ENCODE data around the gene LCLAT1.

LCLAT1 gene

DNA sequence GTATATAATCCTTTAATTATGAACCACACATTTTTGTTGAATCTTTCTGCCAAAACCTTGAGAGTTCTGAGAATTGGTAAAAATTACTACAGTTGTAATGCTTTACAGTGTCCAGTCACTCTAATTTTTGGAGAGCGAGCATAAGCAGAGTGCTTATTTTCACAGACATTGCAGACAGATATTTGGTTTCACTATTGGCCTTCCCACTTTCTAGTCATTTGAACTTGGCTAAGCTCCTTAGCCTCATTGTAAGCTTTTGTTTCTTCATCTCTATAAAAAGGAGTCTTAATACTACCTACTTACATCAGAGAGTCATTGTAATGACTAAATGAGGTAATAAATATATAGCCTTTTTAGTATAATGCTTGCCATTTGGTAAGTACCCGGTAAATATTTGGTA, 80.4 kb downstream of the LCLAT1 start:
- DNase-seq: no peak

DNA sequence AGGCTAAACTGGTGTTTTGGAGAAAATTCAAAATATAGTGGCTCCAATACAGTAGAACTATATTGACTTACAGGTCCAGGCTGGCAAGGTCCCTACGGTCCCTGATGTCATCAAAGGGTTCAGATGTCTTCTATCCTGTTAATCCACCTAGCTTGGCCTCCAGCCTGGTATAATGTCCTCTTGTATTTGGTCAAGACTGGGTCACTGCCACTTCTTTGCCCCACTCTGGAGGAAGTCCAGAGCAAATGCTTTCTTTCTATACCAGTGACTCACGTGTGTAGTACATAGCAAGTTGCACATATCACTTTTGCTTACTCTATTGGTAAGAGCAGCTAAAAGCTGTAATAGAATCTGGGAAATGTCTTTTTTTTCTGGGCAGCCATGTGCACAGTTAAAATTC, 80.8 kb downstream of the LCLAT1 start:
- no peak for DNase-seq

DNA sequence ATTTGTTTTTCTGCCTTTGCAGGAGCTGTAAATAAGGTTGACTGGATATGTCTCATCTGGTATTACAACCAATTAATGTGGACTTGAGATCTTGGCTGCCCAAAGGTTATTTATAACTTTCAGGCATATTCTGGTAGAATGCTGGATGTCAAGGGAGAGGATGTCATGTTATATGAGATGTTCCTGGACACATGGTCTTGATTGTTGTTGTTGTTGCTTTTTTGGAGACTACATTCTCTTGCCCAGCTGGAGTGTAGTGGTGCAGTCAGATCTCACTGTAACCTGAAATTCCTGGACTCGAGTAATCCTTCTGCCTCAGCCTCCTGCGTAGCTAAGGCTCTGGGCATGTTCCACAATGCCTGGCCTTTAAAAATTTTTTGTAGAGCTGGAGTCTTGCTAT, 83.3 kb downstream of the LCLAT1 start:
- no peak for DNase-seq

DNA sequence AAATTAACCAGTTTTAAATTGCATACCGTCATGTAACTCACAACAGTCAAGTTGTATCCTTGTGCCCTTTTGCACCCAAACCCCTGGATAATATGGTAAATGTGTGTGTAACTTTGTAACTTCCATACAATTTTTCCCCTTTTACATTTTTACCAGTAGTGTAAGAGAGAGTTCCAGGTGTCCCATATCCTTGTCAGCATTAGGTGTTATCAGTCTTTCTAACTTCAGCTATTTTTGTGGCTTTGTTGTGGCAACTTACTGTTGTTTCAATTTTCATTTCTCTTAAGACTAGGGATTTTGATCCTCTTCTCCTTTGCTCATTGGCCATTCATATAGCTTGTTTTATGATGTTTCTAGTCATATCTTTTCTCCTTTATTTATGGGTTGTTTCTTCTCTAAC, 94.6 kb downstream of the LCLAT1 start:
- no peak for DNase-seq

DNA sequence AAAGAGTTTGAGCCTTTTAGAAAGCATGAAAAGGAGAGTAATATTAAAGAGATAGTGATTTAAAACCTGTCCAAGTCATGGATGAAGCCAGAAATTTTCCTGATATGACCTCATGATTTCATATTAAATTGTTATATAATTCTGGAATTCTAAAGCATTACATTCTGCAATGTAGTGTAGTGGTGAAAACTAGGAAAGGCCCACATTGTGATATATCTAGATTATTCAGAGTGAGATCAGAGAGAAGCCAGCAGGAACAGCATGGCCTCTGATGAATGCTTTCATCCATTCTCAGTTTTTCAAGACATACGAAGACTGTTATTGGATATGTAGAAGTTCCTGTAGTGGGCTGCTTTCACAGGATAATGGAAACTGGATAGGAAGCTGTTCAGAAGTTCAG, 98.8 kb downstream of the LCLAT1 start:
- no peak for DNase-seq

DNA sequence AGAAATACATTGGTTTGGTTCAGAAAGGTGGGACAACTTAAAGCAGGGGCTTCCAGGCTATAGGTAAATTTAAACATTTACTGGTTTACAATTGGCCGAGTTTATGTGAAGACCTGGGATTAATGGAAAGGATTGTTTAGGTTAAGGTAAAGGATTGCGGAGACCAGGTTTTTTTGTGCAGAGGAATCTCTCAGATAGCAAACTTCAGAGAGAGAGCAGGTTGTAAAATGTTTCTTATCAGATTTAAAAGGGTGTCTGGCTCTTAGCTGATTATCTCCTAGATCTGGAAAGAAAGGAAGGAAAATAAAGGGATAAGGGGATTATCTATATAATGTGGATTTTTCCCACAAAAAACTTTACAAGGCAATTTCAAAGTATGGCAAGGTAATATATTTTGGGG, 101.3 kb downstream of the LCLAT1 start:
- DNase-seq: no peak

DNA sequence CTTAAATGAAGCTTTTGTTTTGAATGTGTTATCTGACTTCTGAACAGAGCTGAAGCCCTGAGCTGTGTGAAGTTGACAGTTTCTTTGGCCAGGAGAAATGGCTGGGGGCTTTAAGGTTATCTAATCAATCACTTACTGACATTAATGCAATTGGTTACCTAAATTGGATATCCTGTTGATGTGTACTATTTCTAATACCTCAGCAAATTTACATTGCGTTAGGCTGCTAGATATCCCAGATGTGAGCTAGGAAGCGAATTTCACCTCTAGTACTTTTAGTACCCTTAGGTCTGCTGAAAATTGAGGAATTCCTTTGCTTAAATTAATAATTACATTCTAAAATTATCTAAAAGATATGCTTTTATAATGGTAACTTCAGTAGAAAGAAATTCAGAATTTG, 102.0 kb downstream of the LCLAT1 start:
- no peak for DNase-seq

DNA sequence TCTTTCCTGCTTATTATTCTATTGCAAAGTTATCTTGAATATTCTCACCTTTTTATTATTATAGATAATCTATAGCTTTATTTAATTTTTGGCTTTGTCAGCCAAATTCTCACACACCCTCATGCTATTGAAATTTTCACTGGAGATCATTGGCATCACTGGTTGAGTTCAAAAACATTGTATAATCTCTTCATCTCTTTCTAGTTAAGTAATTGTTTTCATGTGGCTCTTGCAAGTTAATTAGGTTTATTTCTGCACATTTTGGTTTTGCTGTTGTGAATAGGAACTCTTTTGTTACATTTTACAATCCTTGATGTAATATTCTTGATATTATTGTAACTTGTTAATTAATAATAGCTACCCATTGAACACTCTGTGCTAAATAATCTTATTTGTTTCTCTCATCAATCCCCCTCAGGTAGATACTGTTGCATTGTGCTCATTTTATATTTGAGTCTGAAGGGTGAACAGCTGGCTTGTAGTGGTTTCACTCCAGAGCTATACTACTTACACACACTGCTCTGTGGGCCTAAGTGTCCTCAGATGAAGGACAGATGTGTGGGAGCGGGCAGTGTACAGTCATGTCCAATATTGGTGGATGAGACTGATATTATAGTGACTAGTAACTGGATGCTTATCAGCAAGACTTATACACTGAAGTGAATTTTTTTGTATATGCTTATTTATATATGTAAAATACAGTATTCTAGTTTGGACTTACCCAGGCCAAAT, 112.7 kb downstream of the LCLAT1 start:
- no peak for DNase-seq

DNA sequence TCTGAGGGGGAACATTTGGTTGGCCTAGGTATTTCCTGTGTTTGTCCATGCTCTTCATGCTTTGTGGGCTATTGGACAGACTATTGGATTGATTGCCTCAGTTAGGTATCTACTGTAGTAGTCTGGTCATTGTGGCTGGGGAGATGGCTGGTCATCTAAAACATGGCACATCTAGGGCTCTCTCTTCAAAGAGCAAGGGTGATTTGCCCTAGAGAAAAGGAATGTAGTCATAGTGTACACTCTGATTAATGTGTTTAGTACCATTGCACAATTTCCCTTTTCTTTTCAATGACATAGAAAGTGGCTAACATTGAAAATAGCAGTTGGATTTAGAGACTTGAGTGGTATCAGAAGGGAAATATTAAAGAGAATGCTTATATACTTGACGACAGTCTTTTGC, 114.3 kb downstream of the LCLAT1 start:
- no peak for DNase-seq

DNA sequence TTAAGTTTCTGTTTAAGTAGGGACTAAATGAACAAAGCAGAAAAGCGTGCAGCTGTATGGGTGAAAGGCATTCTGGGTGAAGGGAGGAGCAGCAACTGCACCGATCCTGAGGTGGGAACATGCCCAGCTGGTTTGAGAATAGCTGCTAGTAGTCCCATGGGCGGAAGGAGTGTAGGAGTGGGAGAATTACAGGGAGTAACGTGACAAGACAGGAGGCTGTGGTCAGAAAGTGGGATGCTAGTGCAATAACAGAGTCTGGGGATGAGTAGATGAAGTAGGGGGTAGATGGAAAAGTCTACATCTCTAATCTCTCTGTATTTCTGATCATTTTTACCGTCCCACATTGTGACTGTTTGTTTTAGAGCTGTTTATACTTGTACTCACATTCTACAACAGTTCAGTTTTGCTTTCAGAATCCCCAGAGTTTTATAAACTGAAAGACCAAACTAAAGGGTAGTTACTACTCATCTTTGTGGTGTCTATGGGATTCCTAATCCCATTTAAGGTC, 118.9 kb downstream of the LCLAT1 start:
- no peak for DNase-seq

DNA sequence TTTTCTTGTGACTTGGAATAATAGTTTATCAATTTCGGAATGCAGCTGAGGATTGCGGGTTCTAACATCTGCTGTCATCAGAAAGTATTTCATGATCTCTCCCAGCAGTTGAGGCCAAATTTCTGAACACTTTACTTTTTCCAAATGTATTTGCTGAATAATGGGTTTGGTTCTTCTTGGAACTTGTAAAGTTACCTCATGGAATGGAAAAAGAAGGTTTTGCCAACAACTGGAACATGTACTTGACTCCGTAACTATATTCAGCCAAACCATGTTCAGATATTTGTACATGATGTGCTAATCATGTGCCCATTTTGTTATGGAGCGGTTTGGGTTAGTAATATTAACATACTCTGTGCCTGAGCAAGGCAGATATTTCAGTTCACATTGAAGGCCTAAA, 119.6 kb downstream of the LCLAT1 start:
- DNase-seq: no peak

DNA sequence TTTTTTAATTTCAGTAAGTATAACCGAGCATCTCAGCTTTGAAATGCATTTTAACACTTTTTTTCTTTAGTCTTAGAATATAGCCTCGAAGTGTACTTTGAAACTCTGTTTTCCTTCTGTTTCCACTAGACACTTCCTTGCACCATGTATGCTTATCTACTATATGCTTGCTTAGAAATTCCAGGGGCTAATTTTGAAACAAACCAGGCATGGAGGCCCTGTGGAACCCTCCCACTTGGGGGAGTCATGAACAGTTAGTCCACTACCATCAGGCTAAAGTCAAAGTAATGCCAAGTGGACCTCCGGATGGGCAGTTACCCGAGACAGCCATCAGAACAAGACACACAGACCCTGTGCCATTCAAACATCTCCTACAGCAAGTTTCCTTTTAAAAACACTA, 120.3 kb downstream of the LCLAT1 start:
- no peak for DNase-seq

DNA sequence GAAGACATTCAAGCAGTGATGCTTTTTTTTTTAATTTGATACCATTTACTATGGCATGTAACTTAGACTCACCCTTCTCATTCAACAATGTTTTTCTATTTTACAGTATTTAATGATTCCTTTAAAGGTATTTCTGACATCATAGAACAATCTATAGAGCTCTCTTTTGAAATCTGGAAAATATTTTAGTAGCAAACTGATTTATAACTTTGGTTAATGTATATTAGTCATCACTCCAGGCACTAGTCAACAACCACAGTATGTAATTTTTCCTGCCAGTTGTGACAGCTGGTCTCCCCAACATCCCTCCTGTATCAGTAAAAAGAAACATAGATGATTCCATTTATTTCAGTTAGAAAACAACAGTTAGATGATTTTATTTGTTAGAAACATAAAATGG, 122.9 kb downstream of the LCLAT1 start:
- DNase-seq: no peak

DNA sequence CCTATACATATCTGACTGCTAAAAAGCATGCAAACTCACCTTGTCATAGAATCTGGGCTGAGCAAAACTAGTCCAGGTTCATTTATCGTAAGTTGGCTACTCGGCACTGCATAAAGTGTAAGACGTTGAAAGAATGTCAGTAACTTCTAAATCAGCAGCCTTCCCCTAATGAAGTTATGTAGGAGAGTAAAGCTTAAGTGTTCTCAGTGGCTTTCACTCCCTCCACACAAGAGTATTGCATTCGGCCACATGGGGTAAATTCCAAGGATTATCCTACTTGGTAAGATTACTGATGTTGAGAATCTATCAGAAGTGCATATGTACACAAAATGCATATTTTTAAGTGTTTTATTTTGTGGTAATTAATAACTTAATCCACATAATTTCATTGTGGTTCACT, 130.1 kb downstream of the LCLAT1 start:
- no peak for DNase-seq

DNA sequence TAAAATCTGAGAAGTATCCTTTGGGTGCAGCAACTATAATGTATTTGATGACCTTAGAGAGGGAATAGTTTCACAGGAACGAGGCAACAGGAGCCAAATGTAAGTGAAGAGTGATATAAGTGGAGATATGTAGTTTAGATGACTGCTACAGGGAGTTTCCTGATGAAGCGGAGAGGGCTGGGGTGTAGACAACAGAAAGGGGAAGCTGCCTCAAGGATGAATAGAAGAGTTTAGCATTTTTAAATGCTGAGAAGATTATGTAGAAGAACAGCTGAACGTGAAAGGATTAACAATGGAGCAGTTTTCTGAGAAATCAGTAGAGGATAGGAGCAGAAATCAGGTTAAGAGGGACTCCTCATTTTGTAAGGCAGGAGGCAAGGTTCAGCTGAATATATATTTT, 133.3 kb downstream of the LCLAT1 start:
- no peak for DNase-seq

DNA sequence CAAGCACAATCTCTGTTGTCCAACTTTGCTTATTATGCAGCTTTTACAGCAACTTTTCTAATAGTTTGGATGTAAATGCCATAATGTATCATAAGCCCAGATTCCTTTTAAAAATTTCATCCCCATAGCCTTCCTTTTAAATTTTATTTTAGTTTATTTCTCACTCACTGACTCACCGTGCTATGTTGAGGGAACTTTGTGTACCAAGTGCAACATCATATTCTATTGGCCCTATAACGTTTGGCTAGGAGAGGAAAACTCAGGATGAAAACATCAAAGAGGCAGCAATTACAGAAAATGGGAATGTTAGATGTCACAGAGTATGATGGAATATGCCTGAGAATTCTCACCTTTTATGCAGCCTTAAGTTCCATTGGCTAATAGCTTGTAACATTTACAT, 135.5 kb downstream of the LCLAT1 start:
- DNase-seq: no peak

DNA sequence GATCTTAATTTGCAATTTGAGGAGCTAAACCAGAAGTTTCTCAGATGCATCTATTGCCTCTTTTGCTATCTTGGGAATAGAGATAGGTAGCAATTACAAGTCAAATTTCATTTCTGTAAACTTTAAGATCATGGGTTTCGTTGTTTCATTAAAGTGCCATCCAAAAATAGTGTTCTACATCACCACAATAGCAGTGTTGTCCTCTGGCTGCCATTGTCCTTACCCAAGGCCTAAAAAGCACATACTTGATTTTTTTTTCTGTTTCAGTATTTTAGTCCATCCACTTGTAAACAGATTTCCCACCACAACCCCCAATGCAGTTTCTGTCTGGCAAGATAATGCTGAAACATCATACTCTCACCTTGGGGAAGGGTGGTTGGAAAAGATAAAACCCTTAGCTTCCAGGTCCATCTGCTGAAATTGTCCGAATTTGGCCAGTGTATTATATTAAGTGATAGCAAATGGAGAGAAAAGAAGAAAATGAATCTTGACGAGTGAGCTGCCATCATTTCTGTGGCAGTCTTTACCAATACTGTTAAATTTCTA, 136.2 kb downstream of the LCLAT1 start:
- no peak for DNase-seq

DNA sequence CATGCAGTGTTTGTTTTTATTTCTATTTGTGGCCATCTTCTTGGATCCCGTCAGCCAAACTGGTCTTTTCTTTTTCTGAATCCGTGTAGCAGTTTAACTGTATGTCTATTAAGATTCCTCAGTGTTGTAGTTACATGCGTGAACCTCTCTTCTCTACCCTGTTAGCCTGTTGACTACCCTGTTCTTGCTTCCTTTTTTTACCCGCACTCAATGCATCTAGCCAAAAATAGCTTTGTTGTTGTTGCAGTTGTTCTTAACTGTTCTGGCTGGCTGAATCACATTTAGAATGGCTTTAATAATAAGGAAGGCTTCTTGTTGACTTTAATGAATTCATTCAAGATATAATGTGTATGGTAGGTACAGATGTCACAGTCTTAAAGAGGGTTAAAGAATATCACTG, 137.1 kb downstream of the LCLAT1 start:
- DNase-seq: no peak

DNA sequence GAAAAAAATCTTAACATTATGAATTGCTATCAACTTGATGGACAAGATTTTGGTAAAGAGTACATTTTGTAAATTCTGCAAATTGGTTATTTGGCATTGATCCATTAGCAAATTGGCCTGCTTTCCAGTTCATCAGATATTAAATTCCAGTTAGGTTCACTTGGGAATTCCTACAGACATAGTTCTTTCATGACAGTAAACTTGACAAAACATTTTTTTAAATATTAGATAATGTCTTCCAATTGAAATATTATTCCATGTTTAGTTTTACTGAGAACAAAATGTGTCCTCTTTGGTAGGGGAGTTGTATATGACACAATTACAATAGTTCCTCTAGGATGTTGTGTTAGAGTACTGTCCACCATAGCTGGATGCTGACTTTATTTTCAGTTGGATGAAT, 141.9 kb downstream of the LCLAT1 start:
- no peak for DNase-seq

DNA sequence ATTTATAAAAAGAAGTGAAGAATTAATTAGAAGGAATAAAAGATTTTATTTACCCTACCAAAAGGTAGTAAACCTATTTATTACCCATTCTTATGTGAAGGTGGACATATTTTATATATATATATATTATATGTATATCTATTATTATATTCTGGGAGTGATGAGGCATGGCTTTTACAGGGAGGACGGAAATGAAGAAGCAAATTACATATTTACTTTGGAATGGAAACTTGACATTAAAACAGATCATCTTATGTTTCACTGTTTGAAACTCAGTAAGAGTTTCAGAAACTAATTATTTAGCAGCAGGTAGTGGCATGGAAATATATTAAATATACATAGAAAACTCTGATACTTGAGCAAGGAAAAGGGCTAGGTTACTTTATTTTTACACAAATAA, 143.4 kb downstream of the LCLAT1 start:
- no peak for DNase-seq

DNA sequence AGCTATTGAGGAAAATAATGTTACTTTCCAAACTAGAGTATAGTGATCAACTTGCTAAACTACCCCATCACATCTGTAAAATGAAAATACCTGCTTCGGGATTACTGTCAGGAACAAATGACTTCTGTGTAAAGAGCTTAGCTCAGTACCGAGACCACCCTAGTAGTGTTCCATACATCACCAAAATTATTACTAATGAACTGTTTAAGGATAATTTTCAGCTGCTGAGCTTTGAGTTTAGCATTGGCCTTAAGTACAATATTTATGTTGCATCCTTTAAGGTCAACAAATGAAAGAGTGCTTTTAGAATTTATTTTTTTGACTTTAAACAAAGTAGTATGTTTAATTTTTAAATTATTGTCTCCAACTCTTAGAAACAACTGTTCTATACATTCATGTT, 144.1 kb downstream of the LCLAT1 start:
- DNase-seq: no peak

DNA sequence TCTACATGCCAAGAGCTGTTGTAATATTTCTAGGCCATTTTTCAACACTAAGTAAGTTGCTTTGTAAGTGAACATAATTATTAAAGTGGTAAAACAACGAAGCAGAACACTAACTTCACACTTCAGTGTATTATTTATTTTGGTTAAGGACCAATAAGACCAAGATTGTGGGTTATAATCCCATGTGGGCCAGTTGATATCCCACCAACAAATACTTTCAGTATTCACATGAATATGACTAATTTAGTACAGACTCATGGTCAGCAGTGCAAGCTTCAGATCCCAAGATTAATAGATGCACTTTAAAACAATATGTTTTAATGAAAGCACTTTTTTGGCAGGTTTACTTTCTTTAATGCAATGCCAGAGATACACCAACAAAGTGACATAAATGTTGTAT, 154.3 kb downstream of the LCLAT1 start:
- no peak for DNase-seq

DNA sequence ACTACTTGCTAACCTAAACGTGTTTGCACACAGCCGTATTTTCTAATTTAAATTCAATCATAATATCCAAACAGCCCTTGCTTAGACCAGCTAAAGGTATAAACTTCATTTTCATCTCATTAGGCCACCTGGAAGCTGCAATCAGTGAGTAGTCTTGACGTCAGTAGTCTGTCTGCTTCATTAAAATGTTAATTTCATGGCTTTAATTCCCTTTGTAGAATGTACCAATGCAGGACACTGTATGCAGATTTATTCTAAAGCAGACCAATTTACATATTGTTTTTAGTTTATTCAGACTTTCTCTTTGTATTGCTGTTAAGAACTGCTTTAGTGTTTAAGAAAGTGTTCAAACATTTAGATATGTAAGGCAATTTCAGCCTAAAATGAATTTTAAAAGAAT, 158.2 kb downstream of the LCLAT1 start:
- DNase-seq: no peak

DNA sequence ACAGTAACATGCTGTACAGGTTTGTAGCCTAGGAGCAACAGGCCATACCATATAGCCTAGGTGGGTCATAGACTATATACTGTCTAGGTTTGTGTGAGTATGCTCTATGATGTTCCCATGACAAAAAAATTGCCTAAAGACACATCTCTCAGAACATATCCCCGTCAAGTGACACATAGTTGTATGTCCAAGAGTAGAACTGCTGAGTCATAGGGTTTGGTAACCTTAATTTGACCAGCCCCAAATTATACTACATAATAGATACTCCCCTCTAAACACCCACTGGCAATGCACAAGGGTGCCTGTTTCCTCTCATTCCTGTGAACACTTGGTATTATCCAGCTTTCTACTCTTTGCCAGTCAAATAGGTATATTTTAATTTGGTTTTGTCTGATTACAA, 161.6 kb downstream of the LCLAT1 start:
- no peak for DNase-seq

DNA sequence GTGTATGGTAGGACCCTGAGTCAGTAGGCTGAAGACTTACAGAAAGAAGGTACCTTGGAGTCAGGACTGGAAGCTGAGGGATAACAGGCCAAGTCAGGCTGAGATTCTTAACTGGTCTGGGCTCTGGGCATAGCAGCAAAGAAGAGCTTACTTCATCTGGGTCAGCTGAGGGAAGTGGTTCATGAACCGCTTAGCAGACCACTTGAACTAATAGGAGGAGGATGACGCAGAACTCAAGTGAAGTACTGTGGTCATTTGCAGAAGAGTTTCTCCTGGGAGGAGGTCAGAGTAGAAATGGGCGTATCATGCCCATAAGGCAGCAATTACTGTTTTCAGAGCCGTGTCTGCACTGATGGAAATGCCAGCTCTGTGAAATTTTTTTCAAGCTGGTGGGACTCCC, 164.5 kb downstream of the LCLAT1 start:
- DNase-seq: no peak

Measured in NCI-H1048 (cell line).